Smooth muscle cell (in vitro differentiated cells): Measurements from ENCODE around the gene GGACT. TPM values are rescaled to one million over a fixed set of nuclear protein-coding genes. Genes with fewer than 3 reads are reported as not detected.

ENCODE experiments used
- DNase-seq: peaks from one replicate; lab custom pipeline; 2025; ENCODE audit not compliant: unreplicated experiment; lab: John Stamatoyannopoulos, UW
- H2AFZ ChIP-seq: fragments of 200-600 bp; sonication (generic); 2 replicates; pipeline ENCODE4 v1.6.0; 2016; ENCODE audit warnings: antibody characterized with exemption, low read depth, mild to moderate bottlenecking
- H3F3A ChIP-seq: fragments of 200-600 bp; sonication (generic); 2 replicates; pipeline ENCODE4 v1.6.0; 2017; ENCODE audit warnings: antibody characterized with exemption, low read depth
- H3K27ac ChIP-seq: fragments of 200-600 bp; sonication (generic); 2 replicates; pipeline ENCODE4 v1.5.1; 2016; ENCODE audit warnings: low read depth, mild to moderate bottlenecking
- H3K27me3 ChIP-seq: fragments of 200-600 bp; sonication (generic); 2 replicates; pipeline ENCODE4 v1.6.1; 2016; ENCODE audit warnings: low read depth, mild to moderate bottlenecking
- H3K36me3 ChIP-seq: fragments of 200-600 bp; sonication (generic); 2 replicates; pipeline ENCODE4 v1.5.1; 2016; ENCODE audit warnings: low read depth
- H3K4me1 ChIP-seq: fragments of 200-600 bp; sonication (generic); 2 replicates; pipeline ENCODE4 v1.5.1; 2016; ENCODE audit warnings: low read depth
- H3K4me2 ChIP-seq: fragments of 200-600 bp; sonication (generic); 2 replicates; pipeline ENCODE4 v1.6.0; 2016; ENCODE audit warnings: mild to moderate bottlenecking
- H3K4me3 ChIP-seq: fragments of 200-600 bp; sonication (generic); 2 replicates; pipeline ENCODE4 v1.5.1; 2016; ENCODE audit warnings: mild to moderate bottlenecking
- H3K79me2 ChIP-seq: fragments of 200-600 bp; sonication (generic); 2 replicates; pipeline ENCODE4 v1.6.0; 2016; ENCODE audit warnings: low read depth, mild to moderate bottlenecking
- H3K9ac ChIP-seq: fragments of 200-600 bp; sonication (generic); 2 replicates; pipeline ENCODE4 v1.6.0; 2016; ENCODE audit warnings: low read depth
- H3K9me3 ChIP-seq: fragments of 200-600 bp; sonication (generic); replicated peaks from 2 replicates; pipeline ENCODE4 v1.5.1; 2016; ENCODE audit warnings: low read depth
- H4K20me1 ChIP-seq: fragments of 200-600 bp; sonication (generic); 2 replicates; pipeline ENCODE4 v1.6.0; 2016; ENCODE audit warnings: low read depth
- CTCF ChIP-seq: fragments of 200-600 bp; sonication (generic); IDR thresholded peaks from 2 replicates; pipeline ENCODE4 v1.5.1; 2017; ENCODE audit warnings: borderline replicate concordance, mild to moderate bottlenecking, antibody characterized with exemption; ENCODE audit not compliant: insufficient read depth, poor library complexity, severe bottlenecking
- WGBS: methylation state at CpG from one replicate; pipeline ENCODE4 v1.1.7; 2016; ENCODE audit warnings: low lambda C conversion rate; 5-methylcytosine and 5-hydroxymethylcytosine counted together
- polyA plus RNA-seq: library from polyadenylated mRNA; unstranded; fragments of >200 nt; fragmentation: Nextera tagmentation; extraction: Ambion mirVana; gene quantifications from 2 replicates; pipeline ENCODE4 v1.2.1, GENCODE V29; 2016
- total RNA-seq: library from RNA; depleted of rRNA; stranded (reverse); fragments of >200 nt; gene quantifications from 2 replicates; pipeline ENCODE4 v1.2.3, GENCODE V29; 2014

Gene GGACT
- 2.5 and 4.5 TPM in 2 replicates for total RNA-seq
- polyA plus RNA-seq, result 7.1 and 9.1 TPM in 2 replicates

- 18% methylated on average over 35 of the region's 82 CpGs for WGBS
- no peaks in the 10 kb centered on the region for H3K36me3 ChIP-seq
- H3F3A ChIP-seq, result no peaks in the 10 kb centered on the region
- no peaks in the 10 kb centered on the region for H3K27me3 ChIP-seq
- peaks cover 6% of the 10 kb centered on the region for H3K4me1 ChIP-seq
- H3K4me3 ChIP-seq, result peak within 1 kb of the TSS; percentile 70
- H2AFZ ChIP-seq, result peak within 1 kb of the TSS; percentile 96
- H3K4me2 ChIP-seq, result peak within 1 kb of the TSS; percentile 90
- peak; percentile 20 for DNase-seq
- peak within 1 kb of the TSS; percentile 63 for H3K9ac ChIP-seq
- H3K9me3 ChIP-seq, result no peaks in the 10 kb centered on the region
- no peak within 1 kb of the TSS for H3K27ac ChIP-seq
- H4K20me1 ChIP-seq, result no peaks in the 10 kb centered on the region
- H3K79me2 ChIP-seq, result no peaks in the 10 kb centered on the region
- peak; percentile 61 for TF ChIP-seq CTCF
Observed at GRCh38 chr13:100588331-100589177, at the start of gene GGACT. GGACT (minus strand) TSS chr13:100588789; CDS start chr13:100532591, 56,198 bp downstream.

- Histone ChIP-seq H3K4me2 (no peak overlapping the region), H3K9me3 (no peaks in the 10 kb centered on the region), H2AFZ (no peak overlapping the region), H3K36me3 (no peaks in the 10 kb centered on the region), H3K9ac (no peak overlapping the region), H3K4me3 (no peak overlapping the region), H3F3A (no peaks in the 10 kb centered on the region), H3K79me2 (no peaks in the 10 kb centered on the region), H4K20me1 (no peaks in the 10 kb centered on the region), H3K27ac (no peak overlapping the region), H3K27me3 (no peaks in the 10 kb centered on the region), H3K4me1 (no peaks in the 10 kb centered on the region)
- WGBS, result 84% methylated on average over 5 of the region's 5 CpGs
- TF ChIP-seq CTCF, result no peak
- no peak for DNase-seq
Observed at GRCh38 chr13:100637796-100638195, 49.2 kb upstream of the GGACT start.

- Histone ChIP-seq H3K9me3 (no peaks in the 10 kb centered on the region), H4K20me1 (no peaks in the 10 kb centered on the region), H2AFZ (no peak overlapping the region), H3K4me2 (no peak overlapping the region), H3K9ac (no peak overlapping the region), H3K27ac (no peak overlapping the region), H3K36me3 (no peaks in the 10 kb centered on the region), H3K79me2 (no peaks in the 10 kb centered on the region), H3K4me3 (no peak overlapping the region), H3K27me3 (no peaks in the 10 kb centered on the region), H3F3A (no peaks in the 10 kb centered on the region), H3K4me1 (no peaks in the 10 kb centered on the region)
- no peak for DNase-seq
- 97% methylated on average over 16 of the region's 16 CpGs for WGBS
- no peak for TF ChIP-seq CTCF
Observed at GRCh38 chr13:100637380-100637779, 48.8 kb upstream of the GGACT start.
